Activated T-cell treated with anti-CD3 and anti-CD28 coated beads, Interleukin-2, amount 50 U/mL, for 72 hours (primary cell): ENCODE results near the gene RBMS1. TPM values are rescaled to one million over a fixed set of nuclear protein-coding genes. Genes with fewer than 3 reads are reported as not detected.
"Not testable (repeated sequence)": the region's sequence is repeated elsewhere in the genome, so short reads cannot be mapped to it uniquely, and the experiment has no call there.

Experiments
- ATAC-seq, 2 donors: fragments of 150-1000 bp; cut with Tn5 transposase; replicated peaks in 1 of 2; 2 replicates each; pipeline ENCODE4 v1.10.0; 2021; ENCODE audit warnings: moderate library complexity in 2 of 2, mild to moderate bottlenecking in 1 of 2
- DNase-seq, 2 donors: peaks; one replicate each; pipeline ENCODE4 v3.0.0; 2021 to 2022; ENCODE audit warnings: mixed read lengths in 1 of 2
- H3K27ac Mint-ChIP-seq: one replicate; pipeline ENCODE4 v1.8.0; 2022; ENCODE audit warnings: mild to moderate bottlenecking, moderate library complexity, mixed read lengths
- H3K27me3 Mint-ChIP-seq: one replicate; pipeline ENCODE4 v1.8.0; 2022; ENCODE audit warnings: low read depth, mixed read lengths
- H3K36me3 Mint-ChIP-seq, 2 donors: one replicate each; pipeline ENCODE4 v1.8.0; 2022; ENCODE audit warnings: mixed read lengths in 2 of 2, mild to moderate bottlenecking in 1 of 2; ENCODE audit not compliant: insufficient read depth in 2 of 2
- H3K4me1 Mint-ChIP-seq: one replicate; pipeline ENCODE4 v1.8.0; 2022; ENCODE audit warnings: low read depth, mixed read lengths
- H3K4me3 Mint-ChIP-seq, 2 donors: one replicate each; pipeline ENCODE4 v1.8.0; 2022; ENCODE audit warnings: mild to moderate bottlenecking in 2 of 2, mixed read lengths in 2 of 2, moderate library complexity in 2 of 2
- H3K9me3 Mint-ChIP-seq, 2 donors: one replicate each; pipeline ENCODE4 v1.8.0; 2022; ENCODE audit warnings: mixed read lengths in 2 of 2
- total RNA-seq, 2 donors: library from RNA; stranded (reverse); gene quantifications; one replicate each; pipeline ENCODE4 v1.2.3, GENCODE V29; 2022

The RBMS1 gene
- total RNA-seq, 2 donors from 2014 or later, result 48.4 to 55.1 TPM

GRCh38 chr2:160458718-160459453 is 34.7 kb downstream of the RBMS1 start:
- Mint-ChIP-seq H3K27ac (no peak overlapping the region), H3K36me3 (peaks cover 0 to 3% of the 10 kb centered on the region in 2 donors), H3K27me3 (no peaks in the 10 kb centered on the region), H3K9me3 (no peaks in the 10 kb centered on the region), H3K4me3 (no peak overlapping the region), H3K4me1 (peaks cover 57% of the 10 kb centered on the region)
- DNase-seq (no peak), ATAC-seq (no peak)

GRCh38 chr2:160457588-160457987 is 36.0 kb downstream of the RBMS1 start:
- DNase-seq (peak in 1 of 2 donors; percentile 15), ATAC-seq (peak; percentile 39 to 67)
- H3K27ac Mint-ChIP-seq, result no peak overlapping the region
- no peaks in the 10 kb centered on the region for H3K27me3 Mint-ChIP-seq
- H3K36me3 Mint-ChIP-seq, result no peaks in the 10 kb centered on the region
- peaks cover 44% of the 10 kb centered on the region for H3K4me1 Mint-ChIP-seq
- no peak overlapping the region for H3K4me3 Mint-ChIP-seq
- no peaks in the 10 kb centered on the region for H3K9me3 Mint-ChIP-seq

- Mint-ChIP-seq H3K4me3 (no peak overlapping the region), H3K27ac (no peak overlapping the region), H3K9me3 (peaks cover 0 to 2% of the 10 kb centered on the region in 2 donors), H3K36me3 (peaks cover 0 to 2% of the 10 kb centered on the region in 2 donors), H3K4me1 (peaks cover 18% of the 10 kb centered on the region), H3K27me3 (no peaks in the 10 kb centered on the region)
- no peak for DNase-seq
- no peak for ATAC-seq
Measured at GRCh38 chr2:160454070-160454797, 39.4 kb downstream of the RBMS1 start.

- ATAC-seq, result no peak
- Mint-ChIP-seq H3K27me3 (no peaks in the 10 kb centered on the region), H3K9me3 (peaks cover 0 to 2% of the 10 kb centered on the region in 2 donors), H3K4me3 (no peak overlapping the region), H3K27ac (no peak overlapping the region), H3K4me1 (peaks cover 16% of the 10 kb centered on the region), H3K36me3 (peaks cover 0 to 2% of the 10 kb centered on the region in 2 donors)
- no peak for DNase-seq
Measured at GRCh38 chr2:160453111-160453820, 40.3 kb downstream of the RBMS1 start.

GRCh38 chr2:160450486-160450885 is 43.1 kb downstream of the RBMS1 start:
- H3K36me3 Mint-ChIP-seq, result peaks cover 2 to 3% of the 10 kb centered on the region in 2 donors
- peaks cover 0 to 2% of the 10 kb centered on the region in 2 donors for H3K9me3 Mint-ChIP-seq
- DNase-seq, result no peak
- no peak overlapping the region for H3K4me3 Mint-ChIP-seq
- no peak overlapping the region for H3K27ac Mint-ChIP-seq
- ATAC-seq, result no peak
- H3K4me1 Mint-ChIP-seq, result no peaks in the 10 kb centered on the region
- H3K27me3 Mint-ChIP-seq, result no peaks in the 10 kb centered on the region

GRCh38 chr2:160448821-160449220 is 44.8 kb downstream of the RBMS1 start:
- DNase-seq, ATAC-seq, H3K27me3 Mint-ChIP-seq, H3K27ac Mint-ChIP-seq, H3K4me3 Mint-ChIP-seq, H3K4me1 Mint-ChIP-seq, H3K36me3 Mint-ChIP-seq, H3K9me3 Mint-ChIP-seq: not testable (repeated sequence)

- Mint-ChIP-seq H3K4me3 (no peak overlapping the region), H3K9me3 (peaks cover 1 to 3% of the 10 kb centered on the region in 2 donors), H3K36me3 (peaks cover 4 to 8% of the 10 kb centered on the region in 2 donors), H3K27me3 (no peaks in the 10 kb centered on the region), H3K4me1 (no peaks in the 10 kb centered on the region), H3K27ac (no peak overlapping the region)
- ATAC-seq, result no peak
- no peak for DNase-seq
Measured at GRCh38 chr2:160445673-160446072, 47.9 kb downstream of the RBMS1 start.

- H3K4me3 Mint-ChIP-seq, result no peak overlapping the region
- no peaks in the 10 kb centered on the region for H3K27me3 Mint-ChIP-seq
- DNase-seq (no peak), ATAC-seq (no peak)
- H3K27ac Mint-ChIP-seq, result no peak overlapping the region
- peaks cover 4 to 11% of the 10 kb centered on the region in 2 donors for H3K36me3 Mint-ChIP-seq
- H3K9me3 Mint-ChIP-seq, result peaks cover 1% of the 10 kb centered on the region in 2 donors
- no peaks in the 10 kb centered on the region for H3K4me1 Mint-ChIP-seq
Measured at GRCh38 chr2:160442603-160443002, 51.0 kb downstream of the RBMS1 start.

GRCh38 chr2:160440888-160441287 is 52.7 kb downstream of the RBMS1 start:
- no peaks in the 10 kb centered on the region for H3K27me3 Mint-ChIP-seq
- peaks cover 1 to 11% of the 10 kb centered on the region in 2 donors for H3K36me3 Mint-ChIP-seq
- no peaks in the 10 kb centered on the region for H3K4me1 Mint-ChIP-seq
- H3K9me3 Mint-ChIP-seq, result peaks cover 1% of the 10 kb centered on the region in 2 donors
- ATAC-seq (no peak), DNase-seq (no peak)
- H3K27ac Mint-ChIP-seq, result no peak overlapping the region
- no peak overlapping the region for H3K4me3 Mint-ChIP-seq

- DNase-seq, H3K27me3 Mint-ChIP-seq, H3K9me3 Mint-ChIP-seq, ATAC-seq, H3K4me1 Mint-ChIP-seq, H3K27ac Mint-ChIP-seq, H3K4me3 Mint-ChIP-seq: not testable (repeated sequence)
- H3K36me3 Mint-ChIP-seq, result peaks cover 0 to 11% of the 10 kb centered on the region in 2 donors
Measured at GRCh38 chr2:160439038-160439437, 54.6 kb downstream of the RBMS1 start.

GRCh38 chr2:160437273-160437672 is 56.3 kb downstream of the RBMS1 start:
- DNase-seq (no peak), ATAC-seq (no peak)
- H3K27me3 Mint-ChIP-seq, result no peaks in the 10 kb centered on the region
- H3K9me3 Mint-ChIP-seq, result no peaks in the 10 kb centered on the region
- H3K27ac Mint-ChIP-seq, result no peak overlapping the region
- H3K36me3 Mint-ChIP-seq, result peaks cover 0 to 6% of the 10 kb centered on the region in 2 donors
- no peak overlapping the region for H3K4me3 Mint-ChIP-seq
- peaks cover 26% of the 10 kb centered on the region for H3K4me1 Mint-ChIP-seq

GRCh38 chr2:160434254-160434948 is 59.2 kb downstream of the RBMS1 start:
- Mint-ChIP-seq H3K36me3 (peaks cover 9 to 13% of the 10 kb centered on the region in 2 donors), H3K9me3 (peaks cover 4% of the 10 kb centered on the region in 2 donors), H3K27me3 (no peaks in the 10 kb centered on the region), H3K27ac (no peak overlapping the region), H3K4me3 (no peak overlapping the region), H3K4me1 (peaks cover 43% of the 10 kb centered on the region)
- DNase-seq, result no peak
- no peak for ATAC-seq
